Fibroblast of lung (primary cell): ENCODE results near the gene ZNF366.

ENCODE experiments used
- CTCF ChIP-seq, 2 donors: IDR thresholded peaks in 1 of 2; conservative IDR thresholded peaks in 1 of 2; 1 replicate in 1 of 2; 2 replicates in 1 of 2; pipeline ENCODE4 v1.5.1; 2011 to 2012; ENCODE audit warnings: low read length in 2 of 2, control low read depth in 1 of 2, inconsistent platforms in 1 of 2, low read depth in 1 of 2, mild to moderate bottlenecking in 1 of 2
- EZH2 ChIP-seq: IDR thresholded peaks from 2 replicates; pipeline ENCODE4 v1.5.1; 2012; ENCODE audit warnings: low read length, control low read depth, mild to moderate bottlenecking; ENCODE audit errors: missing control alignments

GRCh38 chr5:72488756-72489155 is 18.5 kb downstream of the ZNF366 start:
- no peak for TF ChIP-seq CTCF (conservative IDR thresholded peaks at IDR 0.05 in 1 of 2, IDR thresholded peaks at IDR 0.05 in 1 of 2; ENCODE audit: low read depth in 1 of 2, low read length in 2 of 2)
- TF ChIP-seq EZH2: no peak
